Fibroblast of lung (primary cell): ENCODE data around the gene SRPK2. TPM values are rescaled to one million over a fixed set of nuclear protein-coding genes. Genes with fewer than 3 reads are reported as not detected.
"Not testable (repeated sequence)": the region's sequence is repeated elsewhere in the genome, so short reads cannot be mapped to it uniquely, and the experiment has no call there.

Experiments
- DNase-seq, 2 donors: peaks; one replicate each; pipeline versions ENCODE4 v3.0.0 to v3.0.0-alpha.2; 2010; ENCODE audit warnings: low read depth in 2 of 2
- H2AFZ ChIP-seq: 2 replicates; pipeline ENCODE4 v1.5.1; 2012; ENCODE audit warnings: low read length, control low read depth, inconsistent platforms
- H3K27ac ChIP-seq: 2 replicates; pipeline ENCODE4 v1.5.1; 2011; ENCODE audit warnings: low read length, control low read depth; ENCODE audit not compliant: insufficient read depth
- H3K27me3 ChIP-seq: 2 replicates; pipeline ENCODE4 v1.5.1; 2011; ENCODE audit warnings: mild to moderate bottlenecking, low read length; ENCODE audit not compliant: control insufficient read depth, insufficient read depth
- H3K36me3 ChIP-seq: 2 replicates; pipeline ENCODE4 v1.5.1; 2011; ENCODE audit warnings: low read length; ENCODE audit not compliant: control insufficient read depth, insufficient read depth
- H3K4me1 ChIP-seq: 2 replicates; pipeline ENCODE4 v1.5.1; 2011; ENCODE audit warnings: low read length; ENCODE audit not compliant: control insufficient read depth, insufficient read depth; ENCODE audit errors: extremely low read depth
- H3K4me2 ChIP-seq: 2 replicates; pipeline ENCODE4 v1.5.1; 2011; ENCODE audit warnings: low read length, control low read depth; ENCODE audit not compliant: insufficient read depth; ENCODE audit errors: extremely low read depth
- H3K4me3 ChIP-seq, 4 experiments: fragments of 200-600 bp in 1 of 4; sonication (generic) in 1 of 4; replicated peaks in 1 of 4; 2 replicates each; pipeline ENCODE4 v1.5.1; 2011 to 2016; ENCODE audit warnings: low read length in 4 of 4, low read depth in 3 of 4, mild to moderate bottlenecking in 3 of 4, control low read depth in 2 of 4, inconsistent platforms in 1 of 4, mixed read lengths in 1 of 4; ENCODE audit not compliant: insufficient read depth in 1 of 4; ENCODE audit errors: control extremely low read depth in 1 of 4
- H3K79me2 ChIP-seq: 2 replicates; pipeline ENCODE4 v1.5.1; 2012; ENCODE audit warnings: mild to moderate bottlenecking, low read length, inconsistent platforms; ENCODE audit not compliant: control insufficient read depth, insufficient read depth
- H3K9ac ChIP-seq: 2 replicates; pipeline ENCODE4 v1.5.1; 2011; ENCODE audit warnings: mild to moderate bottlenecking, low read length, control low read depth; ENCODE audit not compliant: insufficient read depth
- H3K9me3 ChIP-seq: 2 replicates; pipeline ENCODE4 v1.5.1; 2012; ENCODE audit warnings: low read depth, low read length; ENCODE audit not compliant: control insufficient read depth, insufficient read depth
- H4K20me1 ChIP-seq: 2 replicates; pipeline ENCODE4 v1.5.1; 2011; ENCODE audit warnings: low read length; ENCODE audit not compliant: control insufficient read depth, insufficient read depth; ENCODE audit errors: extremely low read depth
- EZH2 ChIP-seq: IDR thresholded peaks from 2 replicates; pipeline ENCODE4 v1.5.1; 2012; ENCODE audit warnings: low read length, control low read depth, mild to moderate bottlenecking; ENCODE audit errors: missing control alignments
- polyA plus RNA-seq, 2 donors: library from polyadenylated mRNA; depleted of rRNA in 1 of 2; stranded (reverse) in 1 of 2; unstranded in 1 of 2; fragments of >200 nt; gene quantifications; 2 replicates each; pipeline ENCODE4 v1.2.1, GENCODE V29; 2011 to 2012; ENCODE audit warnings: missing spikeins in 1 of 2
- total RNA-seq: library from RNA; depleted of rRNA; stranded (reverse); fragments of >200 nt; gene quantifications from 2 replicates; pipeline ENCODE4 v1.2.1, GENCODE V29; 2014
- TF ChIP-seq, protein P1 (sequence below), 2 donors: IDR thresholded peaks in 1 of 2; conservative IDR thresholded peaks in 1 of 2; 1 replicate in 1 of 2; 2 replicates in 1 of 2; pipeline ENCODE4 v1.5.1; 2011 to 2012; ENCODE audit warnings: low read length in 2 of 2, control low read depth in 1 of 2, inconsistent platforms in 1 of 2, low read depth in 1 of 2, mild to moderate bottlenecking in 1 of 2

SRPK2 gene
- total and polyA plus RNA-seq, 2 donors (not counting 1 experiment from before 2014, with no cell fraction given): 27.8 to 61.8 TPM

DNA sequence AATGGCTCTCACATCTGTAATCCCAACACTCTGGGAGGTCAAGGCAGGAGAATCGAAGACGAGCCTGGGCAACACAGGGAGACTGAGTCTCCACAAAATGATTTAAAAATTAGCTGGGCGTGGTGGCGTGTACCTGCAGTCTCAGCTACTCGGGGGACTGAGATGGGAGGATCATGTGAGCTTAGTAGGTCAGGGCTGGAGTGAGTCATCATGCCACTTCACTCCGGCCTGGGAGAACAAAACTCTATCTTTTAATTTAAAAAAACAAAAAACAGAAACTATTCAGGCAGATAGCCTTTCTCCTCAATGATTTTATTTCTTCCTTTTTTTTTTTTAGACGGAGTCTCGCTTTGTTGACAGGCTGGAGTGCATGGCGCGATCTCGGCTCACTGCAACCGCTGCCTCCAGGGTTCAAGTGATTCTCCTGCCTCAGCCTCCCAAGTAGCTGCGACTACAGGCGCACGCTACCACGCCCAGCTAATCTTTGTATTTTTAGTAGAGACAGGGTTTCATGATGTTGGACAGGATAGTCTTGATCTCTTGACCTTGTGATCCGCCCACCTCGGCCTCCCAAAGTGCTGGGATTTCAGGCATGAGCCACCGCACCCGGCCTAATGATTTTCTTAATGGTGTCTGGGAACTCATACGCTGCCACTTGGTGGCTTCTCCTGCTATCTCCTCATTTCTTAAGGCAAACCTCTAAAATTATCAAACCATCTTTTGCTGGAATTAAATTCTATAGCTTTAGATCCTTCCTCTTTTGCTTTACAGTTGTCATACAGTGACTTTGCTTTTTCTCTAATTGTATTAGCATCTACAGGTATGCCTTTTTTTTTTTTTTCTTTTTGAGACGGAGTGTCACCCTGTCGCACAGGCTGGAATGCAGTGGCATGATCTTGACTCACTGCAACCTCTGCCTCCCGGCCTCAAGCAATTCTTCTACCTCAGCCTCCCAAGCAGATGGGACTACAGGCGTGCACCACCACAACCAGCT lies 22.9 kb downstream of the SRPK2 start:
- Histone ChIP-seq H3K27me3 (no peaks in the 10 kb centered on the region), H3K79me2 (peaks cover 28% of the 10 kb centered on the region), H3K27ac (no peak overlapping the region), H4K20me1 (no peaks in the 10 kb centered on the region), H3K4me2 (no peak overlapping the region), H3K9ac (no peak overlapping the region), H2AFZ (no peak overlapping the region), H3K36me3 (no peaks in the 10 kb centered on the region), H3K4me1 (no peaks in the 10 kb centered on the region), H3K4me3 (no peak overlapping the region), H3K9me3 (no peaks in the 10 kb centered on the region)
- TF ChIP-seq, protein P1, sequence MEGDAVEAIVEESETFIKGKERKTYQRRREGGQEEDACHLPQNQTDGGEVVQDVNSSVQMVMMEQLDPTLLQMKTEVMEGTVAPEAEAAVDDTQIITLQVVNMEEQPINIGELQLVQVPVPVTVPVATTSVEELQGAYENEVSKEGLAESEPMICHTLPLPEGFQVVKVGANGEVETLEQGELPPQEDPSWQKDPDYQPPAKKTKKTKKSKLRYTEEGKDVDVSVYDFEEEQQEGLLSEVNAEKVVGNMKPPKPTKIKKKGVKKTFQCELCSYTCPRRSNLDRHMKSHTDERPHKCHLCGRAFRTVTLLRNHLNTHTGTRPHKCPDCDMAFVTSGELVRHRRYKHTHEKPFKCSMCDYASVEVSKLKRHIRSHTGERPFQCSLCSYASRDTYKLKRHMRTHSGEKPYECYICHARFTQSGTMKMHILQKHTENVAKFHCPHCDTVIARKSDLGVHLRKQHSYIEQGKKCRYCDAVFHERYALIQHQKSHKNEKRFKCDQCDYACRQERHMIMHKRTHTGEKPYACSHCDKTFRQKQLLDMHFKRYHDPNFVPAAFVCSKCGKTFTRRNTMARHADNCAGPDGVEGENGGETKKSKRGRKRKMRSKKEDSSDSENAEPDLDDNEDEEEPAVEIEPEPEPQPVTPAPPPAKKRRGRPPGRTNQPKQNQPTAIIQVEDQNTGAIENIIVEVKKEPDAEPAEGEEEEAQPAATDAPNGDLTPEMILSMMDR (conservative IDR thresholded peaks at IDR 0.05 in 1 of 2, IDR thresholded peaks at IDR 0.05 in 1 of 2; ENCODE audit: low read depth in 1 of 2, low read length in 2 of 2): no peak
- TF ChIP-seq EZH2: no peak
- DNase-seq: no peak

DNA sequence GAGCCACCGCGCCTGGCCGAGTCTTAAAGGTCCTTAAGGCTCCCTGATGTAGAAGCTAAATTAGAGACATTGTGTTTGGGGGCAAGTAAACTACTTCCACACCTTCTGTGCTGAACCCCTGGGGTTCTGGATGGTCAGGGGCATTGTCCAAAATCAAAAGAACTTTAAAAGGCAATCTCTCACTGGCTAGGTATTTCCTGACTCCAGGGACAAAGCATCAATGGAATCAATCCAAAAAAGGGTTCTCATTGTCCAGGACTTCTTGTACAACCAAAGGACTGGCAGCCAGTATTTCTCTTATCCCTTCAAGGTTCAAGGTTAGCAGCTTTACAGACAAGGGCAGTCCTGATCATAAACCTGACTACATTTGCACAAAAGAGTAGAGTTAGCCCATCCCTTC lies 24.0 kb downstream of the SRPK2 start:
- no peak overlapping the region for H3K4me3 ChIP-seq
- no peak overlapping the region for H3K9ac ChIP-seq
- no peak for TF ChIP-seq EZH2
- TF ChIP-seq, protein P1 (conservative IDR thresholded peaks at IDR 0.05 in 1 of 2, IDR thresholded peaks at IDR 0.05 in 1 of 2; ENCODE audit: low read depth in 1 of 2, low read length in 2 of 2): no peak
- H2AFZ ChIP-seq: no peak overlapping the region
- no peak for DNase-seq
- H3K36me3 ChIP-seq: no peaks in the 10 kb centered on the region
- no peaks in the 10 kb centered on the region for H3K4me1 ChIP-seq
- no peaks in the 10 kb centered on the region for H3K27me3 ChIP-seq
- H3K4me2 ChIP-seq: no peak overlapping the region
- no peaks in the 10 kb centered on the region for H4K20me1 ChIP-seq
- no peak overlapping the region for H3K27ac ChIP-seq
- no peaks in the 10 kb centered on the region for H3K9me3 ChIP-seq
- peaks cover 20% of the 10 kb centered on the region for H3K79me2 ChIP-seq

DNA sequence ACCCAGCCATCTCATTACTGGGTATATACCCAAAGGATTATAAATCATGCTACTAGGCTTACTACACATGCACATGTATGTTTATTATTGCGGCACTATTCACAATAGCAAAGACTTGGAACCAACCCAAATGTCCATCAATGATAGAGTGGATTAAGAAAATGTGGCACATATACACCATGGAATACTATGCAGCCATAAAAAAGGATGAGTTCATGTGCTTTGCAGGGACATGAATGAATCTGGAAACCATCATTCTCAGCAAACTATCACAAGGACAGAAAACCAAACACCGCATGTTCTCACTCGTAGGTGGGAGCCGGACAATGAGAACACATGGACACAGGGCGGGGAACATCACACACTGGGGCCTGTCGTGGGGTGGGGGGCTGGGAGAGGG lies 25.1 kb downstream of the SRPK2 start:
- not testable (repeated sequence) for H3K4me3 ChIP-seq, H3K9me3 ChIP-seq, H3K27ac ChIP-seq, H3K36me3 ChIP-seq, H3K4me2 ChIP-seq, DNase-seq, H2AFZ ChIP-seq, H4K20me1 ChIP-seq, H3K9ac ChIP-seq, H3K4me1 ChIP-seq, H3K27me3 ChIP-seq
- peaks cover 16% of the 10 kb centered on the region for H3K79me2 ChIP-seq

DNA sequence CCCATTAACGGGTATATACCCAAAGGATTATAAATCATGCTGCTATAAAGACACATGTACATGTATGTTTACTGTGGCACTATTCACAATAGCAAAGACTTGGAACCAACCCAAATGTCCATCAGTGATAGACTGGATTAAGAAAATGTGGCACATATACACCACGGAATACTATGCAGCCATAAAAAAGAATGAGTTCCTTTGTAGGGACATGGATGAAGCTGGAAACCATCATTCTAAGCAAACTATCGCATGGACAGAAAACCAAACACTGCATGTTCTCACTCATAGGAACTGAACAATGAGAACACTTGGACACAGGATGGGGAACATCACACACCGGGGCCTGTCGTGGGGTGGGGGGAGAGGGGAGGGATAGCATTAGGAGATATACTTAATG lies 26.0 kb downstream of the SRPK2 start:
- not testable (repeated sequence) for H3K9ac ChIP-seq, H3K4me3 ChIP-seq, H2AFZ ChIP-seq, H3K27ac ChIP-seq, H3K4me2 ChIP-seq, H3K27me3 ChIP-seq, H3K36me3 ChIP-seq, H3K9me3 ChIP-seq, H3K4me1 ChIP-seq, H4K20me1 ChIP-seq, DNase-seq
- peaks cover 19% of the 10 kb centered on the region for H3K79me2 ChIP-seq

DNA sequence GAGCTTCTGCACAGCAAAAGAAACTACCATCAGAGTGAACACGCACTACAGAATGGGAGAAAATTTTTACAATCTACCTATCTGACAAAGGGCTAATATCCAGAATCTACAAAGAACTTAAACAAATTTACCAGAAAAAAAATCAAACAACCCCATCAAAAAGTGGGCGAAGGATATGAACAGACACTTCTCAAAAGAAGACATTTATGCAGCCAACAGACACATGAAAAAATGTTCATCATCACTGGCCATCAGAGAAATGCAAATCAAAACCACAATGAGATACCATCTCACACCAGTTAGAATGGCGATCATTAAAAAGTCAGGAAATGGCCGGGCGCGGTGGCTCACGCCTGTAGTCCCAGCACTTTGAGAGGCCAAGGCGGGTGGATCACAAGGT lies 26.7 kb downstream of the SRPK2 start:
- not testable (repeated sequence) for H3K9ac ChIP-seq, H3K9me3 ChIP-seq, H3K4me1 ChIP-seq, H4K20me1 ChIP-seq, H3K27ac ChIP-seq, H3K27me3 ChIP-seq, H2AFZ ChIP-seq, H3K4me3 ChIP-seq, H3K36me3 ChIP-seq, H3K4me2 ChIP-seq, DNase-seq
- peaks cover 15% of the 10 kb centered on the region for H3K79me2 ChIP-seq
